Uterus (tissue), 2 donors: Measurements from ENCODE around the gene SAMD4A.
"Not testable (repeated sequence)": the region's sequence is repeated elsewhere in the genome, so short reads cannot be mapped to it uniquely, and the experiment has no call there.

Experiments used
- POLR2A ChIP-seq, 2 donors: fragments of 450-650 bp; IDR thresholded peaks; one replicate each; pipeline ENCODE4 v1.6.1; 2016; ENCODE audit warnings: antibody characterized with exemption in 2 of 2, mild to moderate bottlenecking in 1 of 2, moderate library complexity in 1 of 2
- TF ChIP-seq, protein P1 (sequence below), 4 experiments: fragments of 200-600 bp in 2 of 4; fragments of 450-650 bp in 2 of 4; sonication (generic) in 2 of 4; IDR thresholded peaks; one replicate each; pipeline ENCODE4 v1.5.1; 2016 to 2019; ENCODE audit warnings: antibody characterized with exemption in 4 of 4, mild to moderate bottlenecking in 2 of 4, moderate library complexity in 1 of 4

DNA sequence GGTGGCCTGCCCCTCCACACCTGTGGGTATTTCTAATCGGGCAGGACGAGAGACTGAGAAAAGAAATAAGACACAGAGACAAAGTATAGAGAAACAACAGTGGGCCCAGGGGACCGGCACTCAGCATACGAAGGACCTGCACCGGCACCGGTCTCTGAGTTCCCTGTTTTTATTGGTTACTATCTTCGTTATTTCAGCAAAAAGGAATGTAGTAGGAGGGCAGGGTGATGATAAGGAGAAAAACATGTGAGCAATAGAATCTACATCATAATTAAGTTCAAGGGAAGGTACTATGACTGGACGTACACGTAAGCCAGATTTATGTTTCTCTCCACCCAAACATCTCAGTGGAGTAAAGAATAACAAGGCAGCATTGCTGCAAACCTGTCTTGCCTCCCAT, 185.7 kb downstream of the SAMD4A start:
- TF ChIP-seq, protein P1, sequence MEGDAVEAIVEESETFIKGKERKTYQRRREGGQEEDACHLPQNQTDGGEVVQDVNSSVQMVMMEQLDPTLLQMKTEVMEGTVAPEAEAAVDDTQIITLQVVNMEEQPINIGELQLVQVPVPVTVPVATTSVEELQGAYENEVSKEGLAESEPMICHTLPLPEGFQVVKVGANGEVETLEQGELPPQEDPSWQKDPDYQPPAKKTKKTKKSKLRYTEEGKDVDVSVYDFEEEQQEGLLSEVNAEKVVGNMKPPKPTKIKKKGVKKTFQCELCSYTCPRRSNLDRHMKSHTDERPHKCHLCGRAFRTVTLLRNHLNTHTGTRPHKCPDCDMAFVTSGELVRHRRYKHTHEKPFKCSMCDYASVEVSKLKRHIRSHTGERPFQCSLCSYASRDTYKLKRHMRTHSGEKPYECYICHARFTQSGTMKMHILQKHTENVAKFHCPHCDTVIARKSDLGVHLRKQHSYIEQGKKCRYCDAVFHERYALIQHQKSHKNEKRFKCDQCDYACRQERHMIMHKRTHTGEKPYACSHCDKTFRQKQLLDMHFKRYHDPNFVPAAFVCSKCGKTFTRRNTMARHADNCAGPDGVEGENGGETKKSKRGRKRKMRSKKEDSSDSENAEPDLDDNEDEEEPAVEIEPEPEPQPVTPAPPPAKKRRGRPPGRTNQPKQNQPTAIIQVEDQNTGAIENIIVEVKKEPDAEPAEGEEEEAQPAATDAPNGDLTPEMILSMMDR (IDR thresholded peaks at IDR 0.05) = not testable (repeated sequence)
- not testable (repeated sequence) for TF ChIP-seq POLR2A (IDR thresholded peaks at IDR 0.05)
